Rectal smooth muscle tissue (tissue), 1 donor: ENCODE data around the gene ZNF487.

ENCODE experiments used
- H3K27ac ChIP-seq: one replicate; pipeline ENCODE4 v1.7.0; 2013; ENCODE audit warnings: low read depth, low read length, inconsistent platforms
- H3K27me3 ChIP-seq: one replicate; pipeline ENCODE4 v1.7.0; 2013; ENCODE audit warnings: low read length; ENCODE audit not compliant: control insufficient read depth, insufficient read depth
- H3K36me3 ChIP-seq: one replicate; pipeline ENCODE4 v1.7.0; 2013; ENCODE audit warnings: low read length; ENCODE audit not compliant: control insufficient read depth, insufficient read depth
- H3K4me1 ChIP-seq: one replicate; pipeline ENCODE4 v1.7.0; 2013; ENCODE audit warnings: low read length; ENCODE audit not compliant: control insufficient read depth, insufficient read depth
- H3K4me3 ChIP-seq: one replicate; pipeline ENCODE4 v1.7.0; 2013; ENCODE audit warnings: low read length
- H3K9ac ChIP-seq: one replicate; pipeline ENCODE4 v1.7.0; 2013; ENCODE audit warnings: low read length

Gene ZNF487

DNA sequence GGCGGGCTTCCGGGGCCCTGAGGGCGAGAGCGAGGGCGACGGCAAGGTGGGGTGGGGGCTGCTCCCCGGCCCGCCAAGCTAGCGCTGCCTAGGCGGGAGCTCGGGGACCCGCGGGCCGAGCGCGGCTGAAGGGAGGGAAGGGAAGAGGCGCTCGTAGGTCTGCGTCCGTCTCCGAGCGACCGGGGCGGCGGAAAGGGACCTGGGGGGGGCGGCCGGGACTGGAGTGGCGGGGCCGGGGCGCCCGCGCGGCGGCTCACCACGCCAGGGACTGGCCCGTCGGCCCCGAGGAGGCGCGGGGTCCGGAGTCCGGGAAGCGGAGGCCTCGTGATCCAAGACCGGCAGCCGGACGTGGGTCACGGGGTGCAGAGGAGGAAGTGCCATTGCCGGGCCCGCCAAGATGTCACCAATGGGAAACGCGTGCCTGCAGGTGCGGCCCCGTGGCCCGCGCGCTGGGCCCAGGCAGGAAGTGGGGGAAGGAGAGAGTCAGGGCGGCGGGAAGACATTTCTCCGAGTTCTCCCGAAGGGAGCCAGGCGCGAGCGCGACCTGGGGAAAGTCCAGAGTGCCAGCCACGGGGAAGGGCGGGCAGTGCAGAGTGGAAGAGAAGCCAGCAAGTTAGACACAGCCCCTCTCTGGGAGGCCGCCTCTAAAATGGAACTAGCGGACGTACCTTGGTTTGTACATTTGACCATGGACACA is 39.8 kb upstream of the ZNF487 start:
- Histone ChIP-seq H3K4me3 (peak overlapping the region; percentile 84), H3K9ac (peak overlapping the region; percentile 5), H3K27ac (peak overlapping the region; percentile 92), H3K4me1 (peaks cover 14% of the 10 kb centered on the region), H3K27me3 (no peaks in the 10 kb centered on the region), H3K36me3 (peaks cover 11% of the 10 kb centered on the region)

DNA sequence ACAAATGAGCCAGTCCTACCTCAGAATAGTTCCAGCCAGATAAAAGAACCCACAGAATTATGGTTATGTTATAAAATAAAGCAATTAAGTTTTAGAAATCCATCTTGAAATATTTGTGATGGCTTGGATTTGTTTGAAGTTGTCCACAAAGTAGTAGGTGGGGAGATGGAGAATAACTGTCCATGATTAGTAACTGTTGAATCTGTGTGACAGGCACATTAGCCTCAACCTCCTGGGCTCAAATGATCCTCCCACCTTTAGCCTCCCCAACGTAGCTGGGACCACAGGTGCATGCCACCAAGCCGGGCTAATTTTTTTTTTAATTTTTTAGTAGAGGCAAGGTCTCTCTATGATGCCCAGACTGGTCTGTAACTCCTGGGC is 38.0 kb upstream of the ZNF487 start:
- H3K27ac ChIP-seq, result no peak overlapping the region

DNA sequence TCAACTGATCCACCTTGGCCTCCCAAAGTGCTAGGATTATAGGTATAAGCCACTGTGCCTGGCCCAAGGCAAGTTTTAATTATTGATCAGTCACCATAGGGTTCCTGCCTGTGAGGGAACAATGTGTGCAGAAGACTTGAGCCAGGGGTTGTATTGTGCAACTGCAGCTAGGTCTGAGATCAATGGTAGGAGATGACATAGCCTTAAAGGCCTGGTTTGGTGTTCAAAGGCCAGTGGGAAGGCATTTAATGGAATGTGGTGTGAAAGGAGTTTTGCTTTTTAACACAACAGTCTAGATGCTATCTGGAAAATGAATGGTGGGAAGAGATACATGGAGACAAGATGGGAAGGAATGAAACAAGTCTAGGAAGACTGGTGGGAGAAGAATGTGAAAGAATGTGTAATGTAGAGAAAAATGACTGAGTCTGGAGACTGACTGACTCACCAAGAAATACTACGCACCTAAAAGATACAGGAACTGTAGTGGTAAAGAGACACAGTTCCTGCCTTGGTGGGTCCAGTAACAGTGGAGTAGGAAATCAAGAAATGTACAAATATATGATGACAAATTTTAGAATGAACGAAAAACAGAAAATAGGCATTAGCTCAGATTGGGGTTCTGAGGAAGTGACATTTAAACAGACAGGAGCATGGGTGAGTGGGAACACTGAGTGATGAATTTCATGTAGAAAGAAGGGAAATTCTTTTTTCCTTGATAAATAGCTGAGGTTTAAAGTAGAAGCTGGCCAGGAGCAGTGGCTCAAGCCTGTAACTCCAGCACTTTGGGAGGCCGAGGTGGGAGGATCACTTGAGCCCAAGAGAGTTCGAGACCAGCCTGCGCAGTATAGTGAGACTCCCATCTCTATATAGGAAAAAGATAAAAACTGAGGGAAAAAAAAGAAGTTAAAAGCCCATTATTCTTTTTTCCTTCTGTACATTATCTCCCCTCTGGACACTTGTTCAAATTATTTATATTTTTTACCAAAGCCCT is 37.3 kb upstream of the ZNF487 start:
- H3K27ac ChIP-seq, result no peak overlapping the region
- no peak overlapping the region for H3K9ac ChIP-seq

More for the DNA sequence above, 38.0 kb upstream of the ZNF487 start:
- Histone ChIP-seq H3K27me3 (no peaks in the 10 kb centered on the region), H3K4me1 (peaks cover 14% of the 10 kb centered on the region), H3K9ac (no peak overlapping the region), H3K36me3 (peaks cover 2% of the 10 kb centered on the region), H3K4me3 (no peak overlapping the region)

DNA sequence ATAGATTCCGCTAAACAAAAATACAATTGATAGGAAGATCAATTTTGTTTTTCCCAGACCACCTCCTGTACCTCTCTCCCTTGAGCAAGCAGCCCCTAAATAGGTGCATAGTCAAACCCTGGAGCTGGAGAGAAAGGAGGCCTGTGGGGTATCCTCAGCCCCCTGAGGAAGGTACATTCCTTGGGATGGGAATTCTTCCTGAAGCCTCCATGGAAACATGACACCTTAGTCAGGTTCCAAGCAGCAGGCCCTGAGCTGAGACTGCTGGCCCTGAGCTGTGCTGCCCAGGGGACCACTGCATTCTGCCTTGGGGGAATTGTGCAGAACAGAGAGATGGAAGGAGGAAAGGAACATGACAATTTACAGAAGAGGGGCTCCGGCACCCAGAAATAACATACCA is 35.3 kb upstream of the ZNF487 start:
- Histone ChIP-seq H3K36me3 (no peaks in the 10 kb centered on the region), H3K9ac (no peak overlapping the region), H3K4me1 (peaks cover 12% of the 10 kb centered on the region), H3K27ac (no peak overlapping the region), H3K27me3 (no peaks in the 10 kb centered on the region), H3K4me3 (no peak overlapping the region)

More for the DNA sequence above, 37.3 kb upstream of the ZNF487 start:
- no peaks in the 10 kb centered on the region for H3K27me3 ChIP-seq
- H3K4me1 ChIP-seq, result peaks cover 14% of the 10 kb centered on the region
- no peak overlapping the region for H3K4me3 ChIP-seq
- no peaks in the 10 kb centered on the region for H3K36me3 ChIP-seq

DNA sequence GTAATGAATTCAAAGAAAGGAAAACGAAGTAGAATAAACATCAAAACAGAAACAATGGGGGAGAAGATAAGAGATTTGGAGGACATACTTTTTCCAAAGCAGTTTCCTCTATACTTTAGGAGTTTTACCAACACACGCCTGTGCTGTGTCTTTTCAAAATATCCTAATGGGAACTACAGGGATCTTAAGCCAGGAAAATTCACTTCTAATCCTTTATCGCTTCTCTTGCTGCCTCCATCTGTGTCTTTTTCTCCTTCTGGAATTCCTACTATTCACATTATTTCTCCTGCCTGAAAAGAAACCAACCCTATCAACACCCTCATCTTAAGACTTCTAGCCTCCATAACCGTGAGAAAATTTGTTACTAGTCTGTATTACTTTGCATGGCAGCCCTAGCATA is 34.7 kb upstream of the ZNF487 start:
- Histone ChIP-seq H3K36me3 (no peaks in the 10 kb centered on the region), H3K27ac (no peak overlapping the region), H3K9ac (no peak overlapping the region), H3K4me3 (no peak overlapping the region), H3K27me3 (no peaks in the 10 kb centered on the region), H3K4me1 (peaks cover 12% of the 10 kb centered on the region)

DNA sequence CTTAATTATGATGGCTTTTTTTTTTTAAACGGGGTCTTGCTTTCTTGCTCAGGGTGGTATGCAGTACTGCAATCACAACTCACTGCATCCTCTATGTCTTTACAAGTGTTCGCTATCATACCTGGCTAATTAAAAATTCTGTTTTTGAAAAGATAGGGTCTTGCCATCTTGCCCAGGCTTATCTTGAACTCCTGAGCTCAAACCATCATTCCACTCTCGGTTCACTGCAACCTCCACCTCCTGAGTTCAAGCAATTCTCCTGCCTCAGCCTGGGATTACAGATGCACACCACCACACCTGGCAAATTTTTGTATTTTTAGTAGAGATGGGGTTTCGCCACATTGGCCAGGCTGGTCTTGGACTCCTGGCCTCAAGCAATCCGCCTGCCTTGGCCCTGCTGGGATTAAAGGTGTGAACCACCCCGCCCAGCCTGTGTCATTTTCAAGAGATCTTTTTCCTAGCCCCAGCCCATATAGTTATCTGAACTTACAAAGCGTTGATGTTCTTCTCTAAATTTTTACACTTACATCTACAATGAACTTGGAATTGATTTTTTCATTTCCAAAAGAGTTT is 33.9 kb upstream of the ZNF487 start:
- Histone ChIP-seq H3K4me3 (no peak overlapping the region), H3K9ac (no peak overlapping the region), H3K27me3 (no peaks in the 10 kb centered on the region), H3K36me3 (no peaks in the 10 kb centered on the region), H3K27ac (no peak overlapping the region), H3K4me1 (peaks cover 11% of the 10 kb centered on the region)

DNA sequence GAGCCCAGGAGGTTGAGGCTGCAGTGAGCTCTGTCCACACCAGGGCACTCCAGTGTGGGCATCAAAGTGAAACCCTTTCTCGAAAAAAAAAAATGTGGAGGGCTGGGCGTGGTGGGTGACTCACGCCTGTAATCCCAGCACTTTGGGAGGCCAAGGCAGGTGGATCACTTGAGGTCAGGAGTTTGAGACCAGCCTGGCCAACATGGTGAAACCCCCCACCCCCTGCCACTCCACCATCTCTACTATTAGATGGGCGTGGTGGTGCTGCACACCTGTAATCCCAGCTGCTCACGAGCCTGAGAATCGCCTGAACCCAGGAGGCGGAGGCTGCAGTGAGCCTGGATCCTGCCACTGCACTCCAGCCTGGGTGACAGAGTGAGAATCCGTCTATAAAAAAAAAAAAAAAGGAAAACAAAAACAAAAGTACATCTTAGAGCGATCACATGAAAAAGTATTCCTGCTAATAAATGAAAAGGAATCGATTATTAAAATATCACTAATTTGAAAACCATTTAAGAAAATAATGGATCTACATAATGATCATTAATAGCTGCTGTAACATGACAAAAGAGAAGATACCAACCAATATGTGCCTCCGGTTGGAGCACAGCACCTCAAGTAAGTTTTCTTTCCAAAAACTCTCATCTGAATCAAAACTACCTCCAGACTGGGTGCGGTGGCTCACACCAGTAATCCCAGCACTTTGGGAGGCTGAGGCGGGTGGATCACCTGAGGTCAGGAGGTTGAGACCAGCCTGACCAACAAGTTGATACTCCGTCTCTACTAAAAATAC is 32.8 kb upstream of the ZNF487 start:
- H3K9ac ChIP-seq, result no peak overlapping the region
- peaks cover 9% of the 10 kb centered on the region for H3K4me1 ChIP-seq
- H3K36me3 ChIP-seq, result no peaks in the 10 kb centered on the region
- peak overlapping the region; percentile 36 for H3K4me3 ChIP-seq
- no peaks in the 10 kb centered on the region for H3K27me3 ChIP-seq
- H3K27ac ChIP-seq, result no peak overlapping the region

DNA sequence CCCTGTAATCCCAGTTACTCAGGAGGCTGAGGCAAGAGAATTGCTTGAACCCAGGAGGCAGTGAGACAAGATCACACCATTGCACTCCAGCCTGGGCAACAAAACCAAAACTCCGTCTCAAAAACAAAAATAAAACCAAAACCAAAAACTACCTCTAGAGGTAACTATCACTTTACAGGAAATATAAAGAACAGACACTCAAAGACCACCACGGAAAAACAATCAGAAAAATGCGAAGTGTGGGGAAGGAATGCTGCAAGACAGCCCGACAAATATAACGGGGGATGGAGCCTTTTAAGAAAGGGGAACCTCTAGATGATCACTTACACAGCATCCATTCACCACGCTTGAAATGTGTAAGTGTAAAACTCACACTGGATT is 32.2 kb upstream of the ZNF487 start:
- Histone ChIP-seq H3K4me1 (peaks cover 9% of the 10 kb centered on the region), H3K4me3 (peak overlapping the region; percentile 36), H3K27ac (no peak overlapping the region)

DNA sequence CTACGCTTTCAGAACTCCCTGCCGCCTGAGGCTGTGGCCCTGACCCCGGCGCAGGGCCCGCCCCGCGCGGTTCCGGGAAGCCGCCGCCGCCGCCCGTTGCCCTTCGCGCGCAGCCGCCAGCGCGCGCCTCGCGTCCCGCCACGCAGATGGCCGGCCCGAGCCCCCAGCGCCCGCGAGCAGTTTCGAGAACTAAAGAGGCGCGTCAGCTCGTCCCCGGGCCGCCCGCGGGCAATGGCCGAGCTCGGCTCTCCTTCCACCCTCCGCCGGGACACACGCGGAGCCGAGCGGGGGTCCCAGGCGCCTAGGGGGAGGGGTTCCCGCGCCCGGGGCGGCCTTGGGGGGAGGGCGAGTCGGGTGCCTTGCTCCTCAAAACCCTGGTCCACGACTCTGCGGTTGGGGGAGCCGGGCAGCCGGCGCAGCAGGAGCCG is 29.7 kb upstream of the ZNF487 start:
- H3K36me3 ChIP-seq, result no peaks in the 10 kb centered on the region
- H3K9ac ChIP-seq, result peak overlapping the region; percentile 49
- peaks cover 11% of the 10 kb centered on the region for H3K4me1 ChIP-seq
- peak overlapping the region; percentile 79 for H3K4me3 ChIP-seq
- H3K27me3 ChIP-seq, result no peaks in the 10 kb centered on the region
- peak overlapping the region; percentile 99 for H3K27ac ChIP-seq

More for the DNA sequence above, 32.2 kb upstream of the ZNF487 start:
- no peaks in the 10 kb centered on the region for H3K27me3 ChIP-seq
- H3K9ac ChIP-seq, result no peak overlapping the region
- no peaks in the 10 kb centered on the region for H3K36me3 ChIP-seq

DNA sequence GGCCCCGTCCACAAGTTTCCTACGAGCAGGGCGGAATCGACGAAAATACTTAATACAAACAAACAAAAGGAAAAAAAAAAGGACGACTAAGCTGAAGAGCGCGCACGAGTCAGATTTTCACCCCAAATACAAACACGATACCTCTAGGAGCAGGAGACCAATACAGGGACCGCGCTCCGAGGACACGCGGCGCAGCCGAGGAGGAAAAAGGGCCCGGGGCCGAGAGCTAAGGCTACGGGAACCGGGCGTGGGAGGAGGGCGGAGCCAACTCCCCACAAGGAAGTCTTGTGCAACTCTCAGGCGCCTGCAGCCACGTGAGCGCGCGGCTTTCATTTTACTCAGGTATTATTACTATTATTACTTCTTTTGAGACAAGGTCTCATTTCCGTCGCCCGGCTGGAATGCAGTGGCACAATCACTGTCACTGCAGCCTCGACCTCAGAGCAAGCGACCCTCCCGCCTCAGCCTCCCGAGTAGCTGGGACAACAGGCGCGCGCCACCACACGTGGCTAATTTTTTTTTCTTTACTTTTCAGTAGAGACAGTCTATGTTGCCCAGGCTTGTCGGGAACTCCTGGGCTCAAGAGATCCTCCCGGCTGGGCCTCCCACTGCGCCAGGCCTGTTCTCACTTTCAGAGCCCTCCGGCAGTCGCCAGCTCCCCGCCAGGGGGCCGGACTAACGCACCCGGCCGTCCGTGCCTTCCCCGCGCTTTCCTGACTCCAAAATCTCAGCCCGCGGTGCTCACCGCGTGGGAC is 29.2 kb upstream of the ZNF487 start:
- Histone ChIP-seq H3K4me3 (peak overlapping the region; percentile 79), H3K9ac (peak overlapping the region; percentile 57), H3K27ac (peak overlapping the region; percentile 99), H3K4me1 (peaks cover 11% of the 10 kb centered on the region), H3K36me3 (no peaks in the 10 kb centered on the region), H3K27me3 (no peaks in the 10 kb centered on the region)

DNA sequence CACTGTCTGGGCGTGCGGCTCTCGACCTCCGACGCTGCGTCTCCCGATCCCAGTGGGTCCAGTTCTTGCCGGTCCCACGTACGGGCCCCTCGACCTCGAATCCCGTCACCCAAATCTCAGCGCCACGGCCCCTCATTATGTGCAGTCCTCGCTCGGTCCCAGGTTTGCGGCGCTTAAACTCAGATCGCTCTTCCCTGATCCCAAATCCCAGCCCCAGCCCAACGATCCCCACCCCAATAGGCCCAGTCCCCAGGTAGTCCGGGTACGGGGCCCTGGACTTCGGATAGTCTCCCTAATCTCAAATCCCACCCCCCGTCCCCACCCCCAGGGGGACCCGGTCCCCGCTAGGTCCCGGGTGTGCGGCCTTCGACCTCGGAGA is 28.6 kb upstream of the ZNF487 start:
- Histone ChIP-seq H3K27me3 (no peaks in the 10 kb centered on the region), H3K4me1 (peaks cover 11% of the 10 kb centered on the region)

More for the DNA sequence above, 28.6 kb upstream of the ZNF487 start:
- peak overlapping the region; percentile 79 for H3K4me3 ChIP-seq
- peak overlapping the region; percentile 99 for H3K27ac ChIP-seq
- no peaks in the 10 kb centered on the region for H3K36me3 ChIP-seq
- H3K9ac ChIP-seq, result peak overlapping the region; percentile 57
